DOHH2 (cell line): ENCODE measurements around the gene TRAF5.

Source experiments
- H3F3A ChIP-seq: fragments of 200-600 bp; sonication (generic), shearing (Covaris generic); 2 replicates; pipeline ENCODE4 v1.6.0; 2016; ENCODE audit warnings: antibody characterized with exemption, mild to moderate bottlenecking; ENCODE audit not compliant: control insufficient read depth, insufficient read depth
- H3K27ac ChIP-seq: fragments of 200-600 bp; sonication (generic); 2 replicates; pipeline ENCODE4 v1.5.1; 2014; ENCODE audit warnings: low read depth, mild to moderate bottlenecking, low read length, moderate library complexity
- H3K27me3 ChIP-seq: fragments of 200-600 bp; sonication (generic); 2 replicates; pipeline ENCODE4 v1.6.1; 2014; ENCODE audit warnings: mild to moderate bottlenecking, low read length, mixed read lengths; ENCODE audit not compliant: control insufficient read depth
- H3K36me3 ChIP-seq: fragments of 200-600 bp; sonication (generic); 2 replicates; pipeline ENCODE4 v1.6.1; 2014; ENCODE audit warnings: mild to moderate bottlenecking, low read length, moderate library complexity, mixed read lengths; ENCODE audit not compliant: control insufficient read depth
- H3K4me1 ChIP-seq: fragments of 200-600 bp; sonication (generic); 2 replicates; pipeline ENCODE4 v1.6.1; 2014; ENCODE audit warnings: mild to moderate bottlenecking, low read length, mixed read lengths; ENCODE audit not compliant: control insufficient read depth
- H3K4me2 ChIP-seq: fragments of 200-600 bp; sonication (generic); 2 replicates; pipeline ENCODE4 v1.6.0; 2014; ENCODE audit warnings: mild to moderate bottlenecking, low read length, moderate library complexity
- H3K4me3 ChIP-seq: fragments of 200-600 bp; sonication (generic); 2 replicates; pipeline ENCODE4 v1.5.1; 2014; ENCODE audit warnings: mild to moderate bottlenecking, low read length, mixed read lengths
- H3K79me2 ChIP-seq: fragments of 200-600 bp; sonication (generic); 2 replicates; pipeline ENCODE4 v1.6.1; 2014; ENCODE audit warnings: mild to moderate bottlenecking, low read length, mixed read lengths; ENCODE audit not compliant: control insufficient read depth
- H3K9me2 ChIP-seq: fragments of 200-600 bp; sonication (generic); replicated peaks from 2 replicates; pipeline ENCODE4 v1.6.1; 2014; ENCODE audit warnings: mild to moderate bottlenecking, low read length, mixed read lengths; ENCODE audit not compliant: control insufficient read depth
- H3K9me3 ChIP-seq: fragments of 200-600 bp; sonication (generic); 2 replicates; pipeline ENCODE4 v1.6.1; 2014; ENCODE audit warnings: antibody characterized with exemption, low read length, mixed read lengths; ENCODE audit not compliant: control insufficient read depth, insufficient read depth
- H4K20me1 ChIP-seq: fragments of 200-600 bp; sonication (generic); 2 replicates; pipeline ENCODE4 v1.6.0; 2014; ENCODE audit warnings: low read depth, mild to moderate bottlenecking, antibody characterized with exemption, low read length, moderate library complexity; ENCODE audit not compliant: control insufficient read depth, insufficient read depth
- CTCF ChIP-seq: fragments of 200-600 bp; sonication (generic); IDR thresholded peaks from one replicate; pipeline ENCODE4 v1.5.1; 2014; ENCODE audit warnings: antibody characterized with exemption, mild to moderate bottlenecking, low read depth, low read length; ENCODE audit not compliant: poor library complexity, severe bottlenecking
- EZH2phosphoT487 ChIP-seq: fragments of 200-600 bp; sonication (generic); IDR thresholded peaks from 2 replicates; pipeline ENCODE4 v1.6.1; 2017; ENCODE audit warnings: borderline replicate concordance, mild to moderate bottlenecking, antibody characterized with exemption, low read length, moderate library complexity, mixed read lengths

The TRAF5 gene

GRCh38 chr1:211372463-211372862, 45.8 kb downstream of the TRAF5 start:
- H4K20me1 ChIP-seq, result peaks cover 3% of the 10 kb centered on the region; the same call in 1 of the 2 replicates
- no peak for TF ChIP-seq CTCF
- TF ChIP-seq EZH2phosphoT487, result no peak
- no peaks in the 10 kb centered on the region for H3K27me3 ChIP-seq
- peaks cover 69% of the 10 kb centered on the region for H3K36me3 ChIP-seq
- no peaks in the 10 kb centered on the region for H3K9me3 ChIP-seq
- H3K4me2 ChIP-seq, result no peak overlapping the region
- H3K4me3 ChIP-seq, result no peak overlapping the region
- H3F3A ChIP-seq, result no peaks in the 10 kb centered on the region
- no peaks in the 10 kb centered on the region for H3K9me2 ChIP-seq
- no peaks in the 10 kb centered on the region for H3K4me1 ChIP-seq
- H3K27ac ChIP-seq, result no peak overlapping the region
- H3K79me2 ChIP-seq, result no peaks in the 10 kb centered on the region

GRCh38 chr1:211375146-211375818, 48.6 kb downstream of the TRAF5 start:
- Histone ChIP-seq H3F3A (peaks cover 7% of the 10 kb centered on the region), H3K27ac (no peak overlapping the region), H4K20me1 (peaks cover 3% of the 10 kb centered on the region; the same call in 1 of the 2 replicates), H3K36me3 (peaks cover 50% of the 10 kb centered on the region), H3K79me2 (no peaks in the 10 kb centered on the region), H3K27me3 (no peaks in the 10 kb centered on the region), H3K9me2 (no peaks in the 10 kb centered on the region), H3K4me1 (no peaks in the 10 kb centered on the region), H3K9me3 (no peaks in the 10 kb centered on the region), H3K4me2 (no peak overlapping the region), H3K4me3 (no peak overlapping the region)
- no peak for TF ChIP-seq CTCF
- no peak for TF ChIP-seq EZH2phosphoT487

GRCh38 chr1:211375949-211376348, 49.3 kb downstream of the TRAF5 start:
- H3K27ac ChIP-seq, result no peak overlapping the region
- TF ChIP-seq EZH2phosphoT487 (no peak), CTCF (no peak)
- no peak overlapping the region for H3K4me3 ChIP-seq
- no peak overlapping the region for H3K4me2 ChIP-seq
- H3K9me2 ChIP-seq, result no peaks in the 10 kb centered on the region
- H4K20me1 ChIP-seq, result peaks cover 3% of the 10 kb centered on the region; the same call in 1 of the 2 replicates
- H3K79me2 ChIP-seq, result no peaks in the 10 kb centered on the region
- no peaks in the 10 kb centered on the region for H3K4me1 ChIP-seq
- H3K9me3 ChIP-seq, result no peaks in the 10 kb centered on the region
- H3K36me3 ChIP-seq, result peaks cover 45% of the 10 kb centered on the region
- H3K27me3 ChIP-seq, result no peaks in the 10 kb centered on the region
- peaks cover 13% of the 10 kb centered on the region for H3F3A ChIP-seq
